ENCODE data around the gene FAM240B.

The FAM240B gene

GRCh38 chr9:38700695-38701094 is 19.2 kb downstream of the FAM240B start:
- DNase-seq (ENCODE audit: low read depth) = no peak

GRCh38 chr9:38699337-38699736 is 20.6 kb downstream of the FAM240B start:
- no peak for DNase-seq (ENCODE audit: low read depth)

- no peak for DNase-seq (ENCODE audit: low read depth)
These were observed 22.1 kb downstream of the FAM240B start for GRCh38 chr9:38697776-38698300.

- DNase-seq (ENCODE audit: low read depth) = no peak
These were observed 22.9 kb downstream of the FAM240B start for GRCh38 chr9:38696999-38697398.

- DNase-seq (ENCODE audit: low read depth) = no peak
These were observed 25.3 kb downstream of the FAM240B start for GRCh38 chr9:38694676-38695075.

- no peak for DNase-seq (ENCODE audit: low read depth)
These were observed 27.2 kb downstream of the FAM240B start for GRCh38 chr9:38692707-38693106.

GRCh38 chr9:38690574-38690973 is 29.4 kb downstream of the FAM240B start:
- DNase-seq (ENCODE audit: low read depth) = no peak

GRCh38 chr9:38689678-38690077 is 30.3 kb downstream of the FAM240B start:
- no peak for DNase-seq (ENCODE audit: low read depth)

GRCh38 chr9:38687992-38688391 is 31.9 kb downstream of the FAM240B start:
- no peak for DNase-seq (ENCODE audit: low read depth)

- DNase-seq (ENCODE audit: low read depth) = peak; percentile 16
These were observed 32.5 kb downstream of the FAM240B start for GRCh38 chr9:38687389-38687842.

- no peak for DNase-seq (ENCODE audit: low read depth)
These were observed 33.0 kb downstream of the FAM240B start for GRCh38 chr9:38686933-38687332.

GRCh38 chr9:38685535-38685934 is 34.4 kb downstream of the FAM240B start:
- no peak for DNase-seq (ENCODE audit: low read depth)

- DNase-seq (ENCODE audit: low read depth) = no peak
These were observed 36.6 kb downstream of the FAM240B start for GRCh38 chr9:38683336-38683735.

GRCh38 chr9:38682713-38683112 is 37.2 kb downstream of the FAM240B start:
- no peak for DNase-seq (ENCODE audit: low read depth)

GRCh38 chr9:38681747-38682227 is 38.1 kb downstream of the FAM240B start:
- no peak for DNase-seq (ENCODE audit: low read depth)

GRCh38 chr9:38680837-38681445 is 39.0 kb downstream of the FAM240B start:
- DNase-seq (ENCODE audit: low read depth) = no peak

GRCh38 chr9:38677660-38678303 is 42.2 kb downstream of the FAM240B start:
- no peak for DNase-seq (ENCODE audit: low read depth)

- no peak for DNase-seq (ENCODE audit: low read depth)
These were observed 44.1 kb downstream of the FAM240B start for GRCh38 chr9:38675831-38676230.

GRCh38 chr9:38675211-38675610 is 44.7 kb downstream of the FAM240B start:
- no peak for DNase-seq (ENCODE audit: low read depth)

GRCh38 chr9:38673399-38674193 is 46.3 kb downstream of the FAM240B start:
- DNase-seq (ENCODE audit: low read depth) = no peak

- DNase-seq (ENCODE audit: low read depth) = no peak
These were observed 48.2 kb downstream of the FAM240B start for GRCh38 chr9:38671748-38672147.

- DNase-seq (ENCODE audit: low read depth) = no peak
These were observed 48.6 kb downstream of the FAM240B start for GRCh38 chr9:38671372-38671731.
